Spleen (tissue), 11 donors: Measurements from ENCODE around the gene TESMIN. TPM values are rescaled to one million over a fixed set of nuclear protein-coding genes. Genes with fewer than 3 reads are reported as not detected.

Experiments
- DNase-seq: peaks from one replicate; pipeline ENCODE4 v3.0.0-alpha.2; 2020
- H3K27ac ChIP-seq, 8 donors: fragments of 200-600 bp; sonication (generic) in 7 of 8; 1 replicate in 4 of 8; 2 replicates in 4 of 8; pipeline versions ENCODE4 v1.5.0 to v1.8.0; 2016 to 2021; ENCODE audit warnings: inconsistent platforms in 4 of 8, mild to moderate bottlenecking in 4 of 8, moderate library complexity in 1 of 8
- H3K27me3 ChIP-seq, 7 donors: fragments of 200-600 bp; sonication (generic) in 6 of 7; replicated peaks in 1 of 7; 1 replicate in 4 of 7; 2 replicates in 3 of 7; pipeline versions ENCODE4 v1.5.0 to v1.8.0; 2016 to 2021; ENCODE audit warnings: inconsistent platforms in 3 of 7, mild to moderate bottlenecking in 1 of 7
- H3K36me3 ChIP-seq, 6 donors: fragments of 200-600 bp; sonication (generic) in 5 of 6; 1 replicate in 4 of 6; 2 replicates in 2 of 6; pipeline versions ENCODE4 v1.5.0 to v1.8.0; 2016 to 2021; ENCODE audit warnings: inconsistent platforms in 2 of 6
- H3K4me1 ChIP-seq, 6 donors: fragments of 200-600 bp; sonication (generic) in 5 of 6; 1 replicate in 3 of 6; 2 replicates in 3 of 6; pipeline versions ENCODE4 v1.5.0 to v1.8.0; 2016 to 2021; ENCODE audit warnings: inconsistent platforms in 3 of 6
- H3K4me3 ChIP-seq, 8 donors: fragments of 200-600 bp; sonication (generic) in 7 of 8; 1 replicate in 4 of 8; 2 replicates in 4 of 8; pipeline versions ENCODE4 v1.5.0 to v1.8.0; 2016 to 2021; ENCODE audit warnings: inconsistent platforms in 4 of 8, mild to moderate bottlenecking in 4 of 8, moderate library complexity in 2 of 8
- H3K9me3 ChIP-seq, 8 donors: fragments of 200-600 bp; sonication (generic) in 7 of 8; 1 replicate in 4 of 8; 2 replicates in 4 of 8; pipeline versions ENCODE4 v1.5.0 to v1.8.0; 2016 to 2021; ENCODE audit warnings: inconsistent platforms in 4 of 8
- POLR2A ChIP-seq, 3 donors: fragments of 450-650 bp; IDR thresholded peaks; one replicate each; pipeline ENCODE4 v1.5.1; 2017; ENCODE audit warnings: antibody characterized with exemption in 3 of 3, mild to moderate bottlenecking in 1 of 3
- POLR2AphosphoS5 ChIP-seq, 3 donors: sonication (generic); formaldehyde crosslinking; IDR thresholded peaks; one replicate each; pipeline ENCODE4 v1.5.1; 2017; ENCODE audit warnings: antibody characterized with exemption in 3 of 3
- WGBS, 5 donors: extraction: QIAGEN DNeasy Blood & Tissue Kit in 3 of 5; methylation state at CpG; one replicate each; pipeline versions ENCODE4 v1.1.5 to v1.1.7; 2013 to 2018; 5-methylcytosine and 5-hydroxymethylcytosine counted together
- intact Hi-C: fragments of 100-400 bp; cut with DNase I; formaldehyde crosslinking; loops from one replicate; pipeline ENCODE4 v1.15.0; 2023; ENCODE audit warnings: low total_unique reads
- polyA plus RNA-seq, 3 donors: library from polyadenylated mRNA; stranded (reverse); fragments of 200-250 nt; gene quantifications; one replicate each; pipeline ENCODE4 v1.2.1, GENCODE V29; 2013
- total RNA-seq, 7 donors: library from RNA; depleted of rRNA in 3 of 7; stranded (reverse); fragments of >200 nt in 3 of 7; fragmentation: NEBNext Ultra II Directional in 4 of 7; extraction: Animal tissue kit (Norgen Biotek cat#: 25700) in 4 of 7; gene quantifications; one replicate each; pipeline versions ENCODE4 v1.1.0 to v1.2.1, GENCODE V29; 2016 to 2021
- TF ChIP-seq, protein P1 (sequence below), 11 experiments: fragments of 200-600 bp in 7 of 11; fragments of 450-650 bp in 4 of 11; sonication (generic) in 4 of 11; IDR thresholded peaks in 8 of 11; conservative IDR thresholded peaks in 3 of 11; 1 replicate in 7 of 11; 2 replicates in 4 of 11; pipeline versions ENCODE4 v1.4.0 to v1.8.0; 2016 to 2021; ENCODE audit warnings: antibody characterized with exemption in 11 of 11, inconsistent platforms in 4 of 11, mild to moderate bottlenecking in 1 of 11
- donor health status: healthy with polysubstance abuse.
- donor health status: DM: no; HTN: no; CAD: no; lungs with moderate emphysema.
- donor health status: DM: no; HTN: no; CAD: no.
- donor health status: Bipolar disorder and iron deficiency.
- donor health status: healthy.
- donor health status: DM: no; HTN: no; CAD: no.
- donor health status: DM: yes; HTN: yes; CAD: no.

Gene TESMIN
- total and polyA plus RNA-seq, 10 donors, result 0.70 to 8.4 (median 4.4) TPM

DNA sequence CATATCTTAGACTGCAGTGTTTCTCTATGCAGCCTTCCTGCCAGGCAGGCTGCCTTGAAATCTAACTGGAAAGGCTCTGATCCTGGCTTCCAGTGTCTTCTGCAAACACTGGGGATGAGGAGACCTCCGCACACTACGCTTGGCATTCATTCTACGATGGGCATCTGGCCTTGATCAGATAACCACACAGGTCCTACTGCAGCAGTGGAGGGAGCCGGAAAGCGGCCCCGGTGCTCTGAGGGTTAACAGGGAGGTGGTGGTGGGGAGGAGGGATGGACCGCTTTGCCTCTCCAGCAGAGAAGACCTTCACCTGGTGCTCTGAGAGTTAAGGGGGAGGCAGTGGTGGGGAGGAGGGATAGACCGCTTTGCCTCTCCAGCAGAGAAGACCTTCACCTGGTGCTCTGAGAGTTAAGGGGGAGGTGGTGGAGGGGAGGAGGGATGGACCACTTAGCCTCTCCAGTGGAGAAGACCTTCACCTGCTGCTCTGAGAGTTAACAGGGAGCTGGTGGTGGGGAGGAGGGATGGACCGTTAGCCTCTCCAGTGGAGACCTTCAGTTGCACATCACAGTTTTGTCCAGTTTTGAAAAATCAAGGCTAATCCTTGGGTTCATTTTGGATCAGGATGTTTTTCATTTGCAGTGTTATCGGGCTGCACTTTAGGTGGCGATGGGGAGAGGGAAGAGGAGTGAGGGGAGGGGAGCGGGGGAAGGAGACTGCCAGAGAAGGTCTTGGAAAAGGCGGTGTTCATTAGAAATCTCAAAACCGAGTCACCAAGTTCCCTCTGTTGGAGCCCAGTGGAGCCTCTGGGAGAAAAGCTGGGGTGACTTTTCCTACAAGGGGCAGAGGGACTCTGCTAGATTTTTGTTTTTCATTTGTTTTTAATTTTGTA is 61.3 kb downstream of the TESMIN start:
- intact Hi-C loops, result no loop called here
- 63 to 70% (median 64%) methylated on average over 14 of the region's 14 CpGs for WGBS, 5 donors
- Histone ChIP-seq H3K4me3 (no peak overlapping the region), H3K36me3 (no peaks in the 10 kb centered on the region), H3K27ac (no peak overlapping the region), H3K4me1 (peaks cover 0 to 14% (median 2%) of the 10 kb centered on the region in 6 donors), H3K27me3 (peaks cover 2 to 81% (median 14%) of the 10 kb centered on the region in 7 donors), H3K9me3 (no peaks in the 10 kb centered on the region)
- no peak for DNase-seq
- TF ChIP-seq, protein P1, sequence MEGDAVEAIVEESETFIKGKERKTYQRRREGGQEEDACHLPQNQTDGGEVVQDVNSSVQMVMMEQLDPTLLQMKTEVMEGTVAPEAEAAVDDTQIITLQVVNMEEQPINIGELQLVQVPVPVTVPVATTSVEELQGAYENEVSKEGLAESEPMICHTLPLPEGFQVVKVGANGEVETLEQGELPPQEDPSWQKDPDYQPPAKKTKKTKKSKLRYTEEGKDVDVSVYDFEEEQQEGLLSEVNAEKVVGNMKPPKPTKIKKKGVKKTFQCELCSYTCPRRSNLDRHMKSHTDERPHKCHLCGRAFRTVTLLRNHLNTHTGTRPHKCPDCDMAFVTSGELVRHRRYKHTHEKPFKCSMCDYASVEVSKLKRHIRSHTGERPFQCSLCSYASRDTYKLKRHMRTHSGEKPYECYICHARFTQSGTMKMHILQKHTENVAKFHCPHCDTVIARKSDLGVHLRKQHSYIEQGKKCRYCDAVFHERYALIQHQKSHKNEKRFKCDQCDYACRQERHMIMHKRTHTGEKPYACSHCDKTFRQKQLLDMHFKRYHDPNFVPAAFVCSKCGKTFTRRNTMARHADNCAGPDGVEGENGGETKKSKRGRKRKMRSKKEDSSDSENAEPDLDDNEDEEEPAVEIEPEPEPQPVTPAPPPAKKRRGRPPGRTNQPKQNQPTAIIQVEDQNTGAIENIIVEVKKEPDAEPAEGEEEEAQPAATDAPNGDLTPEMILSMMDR (IDR thresholded peaks at IDR 0.05 in 8 of 11, conservative IDR thresholded peaks at IDR 0.05 in 3 of 11), result no peak
- TF ChIP-seq POLR2AphosphoS5 (IDR thresholded peaks at IDR 0.05), result no peak
- TF ChIP-seq POLR2A (IDR thresholded peaks at IDR 0.05), result no peak

DNA sequence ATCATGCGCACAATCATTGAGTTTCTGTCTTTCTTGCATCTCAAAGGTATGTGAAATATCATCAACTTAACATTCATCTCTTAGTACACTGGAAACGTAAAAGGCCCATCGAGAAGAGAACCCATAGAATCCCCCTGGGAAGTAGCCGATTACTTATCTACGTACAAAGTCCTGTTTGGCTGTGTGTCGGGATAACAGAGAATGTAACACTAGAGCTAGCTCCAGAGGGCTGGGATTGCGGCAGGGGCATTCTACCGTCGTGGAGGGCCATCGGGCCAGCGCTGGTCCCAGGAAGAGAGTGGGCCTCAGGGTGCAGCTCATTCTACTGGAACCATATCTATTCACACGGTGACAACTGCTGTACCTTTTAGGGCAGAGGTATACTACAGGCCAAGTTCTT is 62.4 kb downstream of the TESMIN start:
- Histone ChIP-seq H3K27me3 (peaks cover 4 to 81% (median 25%) of the 10 kb centered on the region in 7 donors), H3K36me3 (no peaks in the 10 kb centered on the region), H3K4me1 (peaks cover 0 to 25% (median 10%) of the 10 kb centered on the region in 6 donors), H3K9me3 (no peaks in the 10 kb centered on the region), H3K4me3 (no peak overlapping the region), H3K27ac (no peak overlapping the region)
- WGBS, 5 donors, result 86 to 92% (median 87%) methylated on average over 12 of the region's 12 CpGs
- DNase-seq, result no peak
- intact Hi-C loops, result no loop called here
- TF ChIP-seq, protein P1 (IDR thresholded peaks at IDR 0.05 in 8 of 11, conservative IDR thresholded peaks at IDR 0.05 in 3 of 11), result no peak
- TF ChIP-seq POLR2AphosphoS5 (IDR thresholded peaks at IDR 0.05) (no peak), POLR2A (IDR thresholded peaks at IDR 0.05) (no peak)

DNA sequence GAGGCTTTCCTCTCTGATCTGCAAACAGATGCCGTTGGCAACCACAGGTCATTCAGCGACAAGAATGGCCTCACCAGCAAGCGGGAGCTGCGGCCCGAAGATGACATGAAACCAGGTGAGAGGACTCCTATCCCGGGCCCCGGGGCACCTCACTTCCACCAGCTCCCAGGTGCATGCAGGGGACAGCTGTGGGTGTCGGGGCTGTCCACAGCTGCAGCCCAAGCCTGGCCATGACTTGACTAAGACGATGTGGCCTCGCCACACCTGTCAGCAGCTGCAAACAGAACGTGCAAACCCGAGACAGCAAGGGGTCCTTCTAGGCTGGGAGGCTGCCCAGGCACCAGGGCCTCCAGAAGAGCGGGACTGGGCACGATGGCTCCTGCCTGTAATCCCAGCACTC is 63.3 kb downstream of the TESMIN start:
- DNase-seq, result no peak
- WGBS, 5 donors, result 85 to 98% (median 93%) methylated on average over 9 to 14 of the region's 14 CpGs; no CpG with 5 or more reads in 1 of the 5 donors
- Histone ChIP-seq H3K4me1 (peaks cover 0 to 28% (median 11%) of the 10 kb centered on the region in 6 donors), H3K36me3 (no peaks in the 10 kb centered on the region), H3K27ac (no peak overlapping the region), H3K4me3 (no peak overlapping the region), H3K9me3 (no peaks in the 10 kb centered on the region), H3K27me3 (peaks cover 4 to 83% (median 32%) of the 10 kb centered on the region in 7 donors)
- TF ChIP-seq POLR2AphosphoS5 (IDR thresholded peaks at IDR 0.05), result no peak
- no peak for TF ChIP-seq POLR2A (IDR thresholded peaks at IDR 0.05)
- TF ChIP-seq, protein P1 (IDR thresholded peaks at IDR 0.05 in 8 of 11, conservative IDR thresholded peaks at IDR 0.05 in 3 of 11), result no peak
- intact Hi-C loops, result no loop called here

DNA sequence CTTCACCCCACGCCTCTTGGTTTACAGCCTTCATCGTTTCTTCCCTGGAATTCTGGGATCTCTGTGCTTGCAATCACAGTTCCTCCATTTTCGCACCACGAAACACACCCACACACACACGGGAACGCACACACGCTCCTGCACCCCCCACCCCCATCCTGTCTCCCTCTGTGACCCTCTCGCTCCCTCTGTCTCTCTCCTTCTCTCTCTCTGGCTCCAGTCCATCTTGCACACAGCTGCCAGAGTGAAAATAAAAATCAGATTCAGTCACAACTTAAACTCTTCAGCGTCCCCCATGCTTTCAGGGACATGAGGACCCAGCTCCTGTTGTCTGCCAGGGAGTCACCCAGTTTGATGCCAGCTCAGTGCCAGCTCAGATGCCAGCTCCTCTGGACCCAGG is 64.0 kb downstream of the TESMIN start:
- Histone ChIP-seq H3K4me3 (no peak overlapping the region), H3K27ac (no peak overlapping the region), H3K9me3 (no peaks in the 10 kb centered on the region), H3K27me3 (peaks cover 4 to 84% (median 33%) of the 10 kb centered on the region in 7 donors), H3K36me3 (no peaks in the 10 kb centered on the region), H3K4me1 (peaks cover 0 to 28% (median 11%) of the 10 kb centered on the region in 6 donors)
- no peak for DNase-seq
- TF ChIP-seq, protein P1 (IDR thresholded peaks at IDR 0.05 in 8 of 11, conservative IDR thresholded peaks at IDR 0.05 in 3 of 11), result no peak
- TF ChIP-seq POLR2A (IDR thresholded peaks at IDR 0.05) (no peak), POLR2AphosphoS5 (IDR thresholded peaks at IDR 0.05) (no peak)
- 63 to 76% (median 67%) methylated on average over 9 of the region's 9 CpGs for whole genome bisulfite sequencing, 5 donors
- intact Hi-C loops, result no loop called here
